SK-N-SH (cell line): ENCODE data around the gene SFSWAP. TPM values are rescaled to one million over a fixed set of nuclear protein-coding genes. Genes with fewer than 3 reads are reported as not detected.

Source experiments
- CTCF ChIA-PET: fragments of 300-600, 350-600 bp; formaldehyde crosslinking; extraction: SDS; loops from one replicate; lab custom pipeline; 2021; lab: Yijun Ruan, JAX
- POLR2A ChIA-PET: fragments of 350-600 bp; sonication (Branson Sonifier 250); formaldehyde crosslinking; extraction: SDS; loops from one replicate; lab custom pipeline; 2020; ENCODE audit warnings: antibody characterized with exemption, inconsistent platforms; lab: Yijun Ruan, JAX
- DNase-seq: peaks from one replicate; pipeline ENCODE4 v3.0.0; 2012
- H2AFZ ChIP-seq: fragments of 200-600 bp; sonication (generic); 2 replicates; pipeline ENCODE4 v1.8.1; 2016; ENCODE audit warnings: antibody characterized with exemption, mild to moderate bottlenecking, low read depth
- H3F3A ChIP-seq: fragments of 200-600 bp; sonication (generic); replicated peaks from 2 replicates; pipeline ENCODE3; 2016; ENCODE audit warnings: antibody characterized with exemption, mild to moderate bottlenecking; ENCODE audit not compliant: insufficient read depth
- H3K27ac ChIP-seq, 2 experiments: fragments of 200-500 bp in 1 of 2; fragments of 200-600 bp in 1 of 2; sonication (Bioruptor generic) in 1 of 2; sonication (generic), shearing (Covaris generic) in 1 of 2; 2 replicates each; pipeline versions ENCODE4 v1.5.1 to v1.6.1; 2014 to 2016; ENCODE audit warnings: low read depth in 2 of 2, inconsistent platforms in 1 of 2, low read length in 1 of 2, mild to moderate bottlenecking in 1 of 2, mixed read lengths in 1 of 2
- H3K27me3 ChIP-seq: fragments of 200-600 bp; sonication (generic), shearing (Covaris generic); 2 replicates; pipeline ENCODE4 v1.6.1; 2016; ENCODE audit warnings: mixed run types; ENCODE audit not compliant: insufficient read depth
- H3K36me3 ChIP-seq, 2 experiments: fragments of 200-500 bp in 1 of 2; fragments of 200-600 bp in 1 of 2; sonication (Bioruptor generic) in 1 of 2; sonication (generic) in 1 of 2; replicated peaks in 1 of 2; 2 replicates each; pipeline versions ENCODE3 to v1.5.1; 2014 to 2016; ENCODE audit warnings: low read length in 1 of 2, mild to moderate bottlenecking in 1 of 2; ENCODE audit not compliant: insufficient read depth in 2 of 2, control insufficient read depth in 1 of 2
- H3K4me1 ChIP-seq, 2 experiments: fragments of 200-500 bp in 1 of 2; fragments of 200-600 bp in 1 of 2; sonication (Bioruptor generic) in 1 of 2; sonication (generic), shearing (Covaris generic) in 1 of 2; 2 replicates each; pipeline versions ENCODE4 v1.5.1 to v1.6.1; 2014 to 2016; ENCODE audit warnings: low read depth in 1 of 2, low read length in 1 of 2, mixed run types in 1 of 2; ENCODE audit not compliant: insufficient read depth in 2 of 2, control insufficient read depth in 1 of 2
- H3K4me2 ChIP-seq: fragments of 200-600 bp; sonication (generic), shearing (Covaris generic); 2 replicates; pipeline ENCODE4 v1.6.1; 2017; ENCODE audit warnings: mixed run types
- H3K4me3 ChIP-seq, 2 experiments: fragments of 200-500 bp in 1 of 2; fragments of 200-600 bp in 1 of 2; sonication (Bioruptor generic) in 1 of 2; sonication (generic), shearing (Covaris generic) in 1 of 2; 2 replicates each; pipeline versions ENCODE4 v1.5.1 to v1.8.1; 2014 to 2016; ENCODE audit warnings: low read depth in 2 of 2, inconsistent platforms in 1 of 2, low read length in 1 of 2, mild to moderate bottlenecking in 1 of 2, mixed read lengths in 1 of 2, moderate library complexity in 1 of 2
- H3K79me2 ChIP-seq: fragments of 200-600 bp; sonication (generic); 2 replicates; pipeline ENCODE4 v1.8.1; 2017; ENCODE audit warnings: mild to moderate bottlenecking; ENCODE audit not compliant: insufficient read depth
- H3K9ac ChIP-seq: fragments of 200-600 bp; sonication (generic); 2 replicates; pipeline ENCODE4 v1.6.1; 2017; ENCODE audit warnings: mixed run types
- H3K9me2 ChIP-seq: fragments of 200-600 bp; sonication (generic); 2 replicates; pipeline ENCODE4 v1.6.1; 2017; ENCODE audit warnings: mixed run types
- H3K9me3 ChIP-seq: fragments of 200-600 bp; sonication (generic); 2 replicates; pipeline ENCODE4 v1.6.1; 2017; ENCODE audit warnings: mixed run types, mild to moderate bottlenecking, moderate library complexity
- H4K20me1 ChIP-seq: fragments of 200-600 bp; sonication (generic); 2 replicates; pipeline ENCODE4 v1.6.1; 2017; ENCODE audit warnings: mild to moderate bottlenecking, mixed run types; ENCODE audit not compliant: insufficient read depth
- ELF1 ChIP-seq: IDR thresholded peaks from 2 replicates; pipeline ENCODE4 v1.4.0; 2012
- EP300 ChIP-seq, 2 experiments: IDR thresholded peaks; 2 replicates each; pipeline versions ENCODE4 v1.4.0 to v1.6.1; 2012; ENCODE audit warnings: borderline replicate concordance in 1 of 2, low read depth in 1 of 2, low read length in 1 of 2
- GABPA ChIP-seq: IDR thresholded peaks from 2 replicates; pipeline ENCODE4 v1.4.0; 2012; ENCODE audit warnings: low read depth, mild to moderate bottlenecking
- GATA2 ChIP-seq: sonication (generic); formaldehyde crosslinking; IDR thresholded peaks from 2 replicates; pipeline ENCODE4 v1.5.0; 2020; ENCODE audit warnings: mild to moderate bottlenecking, missing genetic modification reagents
- JUND ChIP-seq: IDR thresholded peaks from 2 replicates; pipeline ENCODE4 v1.4.0; 2012
- MEF2A ChIP-seq: IDR thresholded peaks from 2 replicates; pipeline ENCODE4 v1.4.0; 2012; ENCODE audit warnings: low read depth, borderline replicate concordance
- MXI1 ChIP-seq: IDR thresholded peaks from 2 replicates; pipeline ENCODE4 v1.6.1; 2012; ENCODE audit warnings: mild to moderate bottlenecking, low read depth, low read length, improper control_type of control experiment
- NRF1 ChIP-seq: IDR thresholded peaks from 2 replicates; pipeline ENCODE4 v1.6.1; 2012; ENCODE audit warnings: low read depth, mild to moderate bottlenecking, low read length
- RAD21 ChIP-seq: IDR thresholded peaks from 2 replicates; pipeline ENCODE4 v1.6.1; 2012; ENCODE audit warnings: mild to moderate bottlenecking, low read length
- SMC3 ChIP-seq: IDR thresholded peaks from 2 replicates; pipeline ENCODE4 v1.6.1; 2012; ENCODE audit warnings: low read depth, low read length, improper control_type of control experiment
- TCF12 ChIP-seq: IDR thresholded peaks from 2 replicates; pipeline ENCODE4 v1.4.0; 2012
- WGBS: methylation state at CpG from one replicate; pipeline ENCODE4 v1.1.6; 2017; ENCODE audit warnings: low lambda C conversion rate; 5-methylcytosine and 5-hydroxymethylcytosine counted together
- polyA plus RNA-seq, 3 experiments: library from polyadenylated mRNA; depleted of rRNA; stranded (reverse); fragments of >200 nt; gene quantifications; 2 replicates each; pipeline ENCODE4 v1.2.3, GENCODE V29; 2012
- TF ChIP-seq, protein P1 (sequence below): IDR thresholded peaks from 2 replicates; pipeline ENCODE4 v1.6.1; 2012; ENCODE audit warnings: mild to moderate bottlenecking, low read depth, low read length, moderate library complexity
- TF ChIP-seq, protein P2 (sequence below): fragments of 150-350 bp; IDR thresholded peaks from 2 replicates; pipeline ENCODE4 v1.6.1; 2017; ENCODE audit warnings: antibody characterized with exemption, low read length, low read depth, borderline replicate concordance
- TF ChIP-seq, protein P3 (sequence below): fragments of 150-350 bp; IDR thresholded peaks from 2 replicates; pipeline ENCODE4 v1.6.1; 2016; ENCODE audit warnings: mild to moderate bottlenecking, low read depth, low read length
- TF ChIP-seq, protein P4 (sequence below): fragments of 200-600 bp; sonication (generic); IDR thresholded peaks from 2 replicates; pipeline ENCODE4 v1.6.1; 2017; ENCODE audit warnings: antibody characterized with exemption, mild to moderate bottlenecking, moderate library complexity

SFSWAP gene
- polyA plus RNA-seq, 1 of the 3 experiments (the other 2 are of a cell fraction), result 27.9 TPM

DNA sequence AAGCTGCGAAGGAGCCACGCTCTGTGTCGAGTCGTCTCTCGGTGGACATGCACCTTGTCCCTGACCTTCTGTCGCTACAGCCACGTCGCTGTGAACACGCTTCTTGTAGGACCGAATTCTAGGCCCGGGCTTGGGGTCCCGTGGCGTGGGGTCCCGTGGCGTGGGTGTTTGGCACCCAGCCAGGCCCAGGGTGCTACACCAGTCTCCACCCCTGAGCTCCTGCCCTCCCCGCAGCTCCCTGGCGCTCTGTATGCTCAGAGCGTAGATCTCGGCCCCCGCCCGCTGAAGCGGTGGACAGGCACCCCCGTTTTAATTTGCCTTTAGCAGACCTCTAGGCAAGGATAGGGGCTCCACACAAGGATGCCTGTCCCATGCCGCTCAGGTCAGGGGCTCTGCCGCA, 133.8 kb downstream of the SFSWAP start:
- H3K4me2 ChIP-seq, result no peak overlapping the region
- no peak for DNase-seq
- CTCF ChIA-PET, result interaction anchor here (1.2 to 2.8 kb wide), 3 partner anchors 9 to 68 kb away, joined by 3 to 15 read pairs (median 6); no protein-coding TSS in a partner anchor
- TF ChIP-seq ELF1, result no peak
- no peak for TF ChIP-seq MEF2A
- TF ChIP-seq GABPA, result no peak
- TF ChIP-seq TCF12, result no peak
- TF ChIP-seq JUND, result no peak
- TF ChIP-seq, protein P1, sequence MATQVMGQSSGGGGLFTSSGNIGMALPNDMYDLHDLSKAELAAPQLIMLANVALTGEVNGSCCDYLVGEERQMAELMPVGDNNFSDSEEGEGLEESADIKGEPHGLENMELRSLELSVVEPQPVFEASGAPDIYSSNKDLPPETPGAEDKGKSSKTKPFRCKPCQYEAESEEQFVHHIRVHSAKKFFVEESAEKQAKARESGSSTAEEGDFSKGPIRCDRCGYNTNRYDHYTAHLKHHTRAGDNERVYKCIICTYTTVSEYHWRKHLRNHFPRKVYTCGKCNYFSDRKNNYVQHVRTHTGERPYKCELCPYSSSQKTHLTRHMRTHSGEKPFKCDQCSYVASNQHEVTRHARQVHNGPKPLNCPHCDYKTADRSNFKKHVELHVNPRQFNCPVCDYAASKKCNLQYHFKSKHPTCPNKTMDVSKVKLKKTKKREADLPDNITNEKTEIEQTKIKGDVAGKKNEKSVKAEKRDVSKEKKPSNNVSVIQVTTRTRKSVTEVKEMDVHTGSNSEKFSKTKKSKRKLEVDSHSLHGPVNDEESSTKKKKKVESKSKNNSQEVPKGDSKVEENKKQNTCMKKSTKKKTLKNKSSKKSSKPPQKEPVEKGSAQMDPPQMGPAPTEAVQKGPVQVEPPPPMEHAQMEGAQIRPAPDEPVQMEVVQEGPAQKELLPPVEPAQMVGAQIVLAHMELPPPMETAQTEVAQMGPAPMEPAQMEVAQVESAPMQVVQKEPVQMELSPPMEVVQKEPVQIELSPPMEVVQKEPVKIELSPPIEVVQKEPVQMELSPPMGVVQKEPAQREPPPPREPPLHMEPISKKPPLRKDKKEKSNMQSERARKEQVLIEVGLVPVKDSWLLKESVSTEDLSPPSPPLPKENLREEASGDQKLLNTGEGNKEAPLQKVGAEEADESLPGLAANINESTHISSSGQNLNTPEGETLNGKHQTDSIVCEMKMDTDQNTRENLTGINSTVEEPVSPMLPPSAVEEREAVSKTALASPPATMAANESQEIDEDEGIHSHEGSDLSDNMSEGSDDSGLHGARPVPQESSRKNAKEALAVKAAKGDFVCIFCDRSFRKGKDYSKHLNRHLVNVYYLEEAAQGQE, result no peak
- no peak for TF ChIP-seq MXI1
- TF ChIP-seq, protein P2, sequence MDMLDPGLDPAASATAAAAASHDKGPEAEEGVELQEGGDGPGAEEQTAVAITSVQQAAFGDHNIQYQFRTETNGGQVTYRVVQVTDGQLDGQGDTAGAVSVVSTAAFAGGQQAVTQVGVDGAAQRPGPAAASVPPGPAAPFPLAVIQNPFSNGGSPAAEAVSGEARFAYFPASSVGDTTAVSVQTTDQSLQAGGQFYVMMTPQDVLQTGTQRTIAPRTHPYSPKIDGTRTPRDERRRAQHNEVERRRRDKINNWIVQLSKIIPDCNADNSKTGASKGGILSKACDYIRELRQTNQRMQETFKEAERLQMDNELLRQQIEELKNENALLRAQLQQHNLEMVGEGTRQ, result no peak
- no peak for TF ChIP-seq GATA2
- H3K4me1 ChIP-seq, result no peaks in the 10 kb centered on the region
- no peak overlapping the region for H2AFZ ChIP-seq
- POLR2A ChIA-PET, result no interaction called here
- 88% methylated on average over 24 of the region's 25 CpGs for WGBS
- no peaks in the 10 kb centered on the region for H3K9me3 ChIP-seq
- no peaks in the 10 kb centered on the region for H3K36me3 ChIP-seq
- no peak overlapping the region for H3K9ac ChIP-seq
- H3F3A ChIP-seq, result no peaks in the 10 kb centered on the region
- no peak overlapping the region for H3K27ac ChIP-seq
- H3K27me3 ChIP-seq, result no peaks in the 10 kb centered on the region
- no peaks in the 10 kb centered on the region for H3K79me2 ChIP-seq
- H4K20me1 ChIP-seq, result no peaks in the 10 kb centered on the region
- H3K9me2 ChIP-seq, result no peaks in the 10 kb centered on the region
- no peak overlapping the region for H3K4me3 ChIP-seq

DNA sequence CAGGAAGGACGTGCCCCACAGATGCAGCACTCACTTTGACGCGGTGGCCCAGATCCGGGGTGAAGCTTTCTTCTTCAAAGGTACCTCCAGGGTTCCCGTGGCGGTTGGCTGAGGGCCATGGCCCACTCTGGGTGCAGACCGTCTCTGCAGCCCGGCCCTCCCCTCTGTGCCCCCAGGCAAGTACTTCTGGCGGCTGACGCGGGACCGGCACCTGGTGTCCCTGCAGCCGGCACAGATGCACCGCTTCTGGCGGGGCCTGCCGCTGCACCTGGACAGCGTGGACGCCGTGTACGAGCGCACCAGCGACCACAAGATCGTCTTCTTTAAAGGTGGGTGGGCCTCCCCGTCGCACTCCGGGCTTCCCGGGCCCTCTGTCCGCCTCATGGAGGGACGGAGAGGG, 134.2 kb downstream of the SFSWAP start:
- Histone ChIP-seq H3K9ac (no peak overlapping the region), H3K4me3 (no peak overlapping the region), H4K20me1 (no peaks in the 10 kb centered on the region), H3K4me2 (no peak overlapping the region), H3K4me1 (no peaks in the 10 kb centered on the region), H3F3A (no peaks in the 10 kb centered on the region), H3K27ac (no peak overlapping the region), H3K27me3 (no peaks in the 10 kb centered on the region), H2AFZ (no peak overlapping the region), H3K79me2 (no peaks in the 10 kb centered on the region), H3K36me3 (no peaks in the 10 kb centered on the region), H3K9me3 (no peaks in the 10 kb centered on the region), H3K9me2 (no peaks in the 10 kb centered on the region)
- no peak for DNase-seq
- POLR2A ChIA-PET, result no interaction called here
- 75% methylated on average over 5 of the region's 29 CpGs for WGBS
- CTCF ChIA-PET, result interaction anchor here (1.2 to 2.8 kb wide), 3 partner anchors 10 to 67 kb away, joined by 3 to 15 read pairs (median 6); no protein-coding TSS in a partner anchor
- TF ChIP-seq NRF1 (no peak), SMC3 (no peak), RAD21 (no peak), EP300 (IDR thresholded peaks at IDR 0.05; ENCODE audit: borderline replicate concordance in 1 of 2, low read depth in 1 of 2, low read length in 1 of 2) (no peak)
- TF ChIP-seq, protein P1, result no peak
- TF ChIP-seq, protein P3, sequence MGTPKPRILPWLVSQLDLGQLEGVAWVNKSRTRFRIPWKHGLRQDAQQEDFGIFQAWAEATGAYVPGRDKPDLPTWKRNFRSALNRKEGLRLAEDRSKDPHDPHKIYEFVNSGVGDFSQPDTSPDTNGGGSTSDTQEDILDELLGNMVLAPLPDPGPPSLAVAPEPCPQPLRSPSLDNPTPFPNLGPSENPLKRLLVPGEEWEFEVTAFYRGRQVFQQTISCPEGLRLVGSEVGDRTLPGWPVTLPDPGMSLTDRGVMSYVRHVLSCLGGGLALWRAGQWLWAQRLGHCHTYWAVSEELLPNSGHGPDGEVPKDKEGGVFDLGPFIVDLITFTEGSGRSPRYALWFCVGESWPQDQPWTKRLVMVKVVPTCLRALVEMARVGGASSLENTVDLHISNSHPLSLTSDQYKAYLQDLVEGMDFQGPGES, result no peak
- TF ChIP-seq, protein P2, result no peak
- TF ChIP-seq, protein P4, sequence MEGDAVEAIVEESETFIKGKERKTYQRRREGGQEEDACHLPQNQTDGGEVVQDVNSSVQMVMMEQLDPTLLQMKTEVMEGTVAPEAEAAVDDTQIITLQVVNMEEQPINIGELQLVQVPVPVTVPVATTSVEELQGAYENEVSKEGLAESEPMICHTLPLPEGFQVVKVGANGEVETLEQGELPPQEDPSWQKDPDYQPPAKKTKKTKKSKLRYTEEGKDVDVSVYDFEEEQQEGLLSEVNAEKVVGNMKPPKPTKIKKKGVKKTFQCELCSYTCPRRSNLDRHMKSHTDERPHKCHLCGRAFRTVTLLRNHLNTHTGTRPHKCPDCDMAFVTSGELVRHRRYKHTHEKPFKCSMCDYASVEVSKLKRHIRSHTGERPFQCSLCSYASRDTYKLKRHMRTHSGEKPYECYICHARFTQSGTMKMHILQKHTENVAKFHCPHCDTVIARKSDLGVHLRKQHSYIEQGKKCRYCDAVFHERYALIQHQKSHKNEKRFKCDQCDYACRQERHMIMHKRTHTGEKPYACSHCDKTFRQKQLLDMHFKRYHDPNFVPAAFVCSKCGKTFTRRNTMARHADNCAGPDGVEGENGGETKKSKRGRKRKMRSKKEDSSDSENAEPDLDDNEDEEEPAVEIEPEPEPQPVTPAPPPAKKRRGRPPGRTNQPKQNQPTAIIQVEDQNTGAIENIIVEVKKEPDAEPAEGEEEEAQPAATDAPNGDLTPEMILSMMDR, result no peak
